ENCODE measurements around the gene PGA5. TPM values are rescaled to one million over a fixed set of nuclear protein-coding genes. Genes with fewer than 3 reads are reported as not detected.

The PGA5 gene
- total RNA-seq, 1 experiment from 2014 or later: not detected

- no TSS peak for BruUV-seq (replicated peaks)
- no peak overlapping the region for H3K27ac Mint-ChIP-seq (ENCODE audit: unreplicated experiment)
- H3K27me3 Mint-ChIP-seq (ENCODE audit: unreplicated experiment): peaks cover 26% of the 10 kb centered on the region
- no peak for DNase-seq
- no peaks in the 10 kb centered on the region for H3K36me3 Mint-ChIP-seq (ENCODE audit: insufficient read depth, unreplicated experiment)
- H3K4me3 Mint-ChIP-seq (ENCODE audit: low read depth, unreplicated experiment): no peak overlapping the region
- no peaks in the 10 kb centered on the region for H3K4me1 Mint-ChIP-seq (ENCODE audit: low read depth, unreplicated experiment)
- H3K9me3 Mint-ChIP-seq (ENCODE audit: low read depth, unreplicated experiment): no peaks in the 10 kb centered on the region
- intact Hi-C loops (cut with micrococcal nuclease; ENCODE audit: unreplicated experiment): loop anchor here (10.0 kb wide), 2 partner anchors 76 to 126 kb away; partner anchors contain the start of genes DDB1 and TKFC
- CTCF ChIA-PET: no interaction called here
- no peak for TF ChIP-seq CTCF (IDR thresholded peaks at IDR 0.05; ENCODE audit: unreplicated experiment)
Observed at GRCh38 chr11:61258546-61258945, 17.6 kb downstream of the PGA5 start.

GRCh38 chr11:61259363-61259762, 18.4 kb downstream of the PGA5 start:
- intact Hi-C loops (cut with micrococcal nuclease; ENCODE audit: unreplicated experiment): loop anchor here (10.0 kb wide), 2 partner anchors 75 to 125 kb away; partner anchors contain the start of genes DDB1 and TKFC
- no peak overlapping the region for H3K4me3 Mint-ChIP-seq (ENCODE audit: low read depth, unreplicated experiment)
- CTCF ChIA-PET: no interaction called here
- H3K36me3 Mint-ChIP-seq (ENCODE audit: insufficient read depth, unreplicated experiment): no peaks in the 10 kb centered on the region
- no peak overlapping the region for H3K27ac Mint-ChIP-seq (ENCODE audit: unreplicated experiment)
- no TSS peak for BruUV-seq (replicated peaks)
- no peaks in the 10 kb centered on the region for H3K4me1 Mint-ChIP-seq (ENCODE audit: low read depth, unreplicated experiment)
- TF ChIP-seq CTCF (IDR thresholded peaks at IDR 0.05; ENCODE audit: unreplicated experiment): no peak
- H3K27me3 Mint-ChIP-seq (ENCODE audit: unreplicated experiment): peaks cover 18% of the 10 kb centered on the region
- no peaks in the 10 kb centered on the region for H3K9me3 Mint-ChIP-seq (ENCODE audit: low read depth, unreplicated experiment)
- DNase-seq: no peak

DNA sequence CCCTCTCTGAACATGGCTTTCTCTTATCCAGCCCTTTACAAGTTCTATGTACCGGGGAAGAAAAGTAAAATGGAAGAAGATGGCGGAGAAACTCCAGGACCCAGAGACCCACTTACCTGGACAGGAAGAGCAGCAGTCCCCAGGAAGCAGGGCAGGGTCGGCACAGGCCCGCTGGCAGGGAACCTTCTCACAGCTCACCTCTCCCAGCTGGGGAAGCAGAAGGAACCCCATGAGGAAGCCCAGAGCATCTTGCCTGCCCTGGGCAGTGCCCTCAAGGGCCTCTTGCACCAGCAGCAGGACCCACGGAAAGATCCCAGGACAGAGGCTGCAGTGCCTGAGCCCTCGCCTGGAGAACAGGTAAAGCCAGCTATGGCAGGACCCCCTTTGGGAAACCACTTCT, 23.4 kb downstream of the PGA5 start:
- BruUV-seq (replicated peaks): no TSS peak
- H3K4me3 Mint-ChIP-seq (ENCODE audit: low read depth, unreplicated experiment): no peak overlapping the region
- CTCF ChIA-PET: no interaction called here
- peaks cover 7% of the 10 kb centered on the region for H3K4me1 Mint-ChIP-seq (ENCODE audit: low read depth, unreplicated experiment)
- no peaks in the 10 kb centered on the region for H3K36me3 Mint-ChIP-seq (ENCODE audit: insufficient read depth, unreplicated experiment)
- DNase-seq: no peak
- TF ChIP-seq CTCF (IDR thresholded peaks at IDR 0.05; ENCODE audit: unreplicated experiment): no peak
- no peaks in the 10 kb centered on the region for H3K9me3 Mint-ChIP-seq (ENCODE audit: low read depth, unreplicated experiment)
- intact Hi-C loops (cut with micrococcal nuclease; ENCODE audit: unreplicated experiment): no loop called here
- no peaks in the 10 kb centered on the region for H3K27me3 Mint-ChIP-seq (ENCODE audit: unreplicated experiment)
- H3K27ac Mint-ChIP-seq (ENCODE audit: unreplicated experiment): no peak overlapping the region

DNA sequence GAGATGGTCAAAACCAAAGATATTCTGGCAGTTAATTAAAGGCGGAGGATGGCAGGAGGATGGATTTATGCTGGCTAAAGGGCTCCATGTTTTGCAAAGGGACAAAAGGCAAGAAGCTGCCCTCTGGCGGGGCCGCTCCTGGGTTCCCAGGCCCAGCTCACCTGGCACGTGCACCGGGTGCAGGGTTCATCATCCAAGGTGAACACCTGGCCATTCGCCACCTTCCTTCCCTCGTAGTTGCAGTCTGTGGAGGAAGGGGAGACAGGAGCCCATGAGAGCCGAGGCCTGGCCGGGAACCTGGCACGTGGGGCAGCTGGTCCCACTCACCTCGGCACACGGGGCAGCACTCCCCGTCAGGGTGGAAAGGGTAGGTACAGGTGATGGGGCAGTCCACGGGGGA, 23.8 kb downstream of the PGA5 start:
- Mint-ChIP-seq H3K9me3 (ENCODE audit: low read depth, unreplicated experiment) (no peaks in the 10 kb centered on the region), H3K4me3 (ENCODE audit: low read depth, unreplicated experiment) (no peak overlapping the region), H3K27me3 (ENCODE audit: unreplicated experiment) (no peaks in the 10 kb centered on the region), H3K4me1 (ENCODE audit: low read depth, unreplicated experiment) (peaks cover 7% of the 10 kb centered on the region), H3K36me3 (ENCODE audit: insufficient read depth, unreplicated experiment) (no peaks in the 10 kb centered on the region), H3K27ac (ENCODE audit: unreplicated experiment) (no peak overlapping the region)
- CTCF ChIA-PET: no interaction called here
- no TSS peak for BruUV-seq (replicated peaks)
- no peak for DNase-seq
- TF ChIP-seq CTCF (IDR thresholded peaks at IDR 0.05; ENCODE audit: unreplicated experiment): no peak
- intact Hi-C loops (cut with micrococcal nuclease; ENCODE audit: unreplicated experiment): no loop called here

Measured in Calu3 (cell line).